HG02763 (cell line): Measurements from ENCODE around the gene NPC1.
"Not testable (repeated sequence)": the region's sequence is repeated elsewhere in the genome, so short reads cannot be mapped to it uniquely, and the experiment has no call there.

Experiments
- ATAC-seq: cut with Tn5 transposase; IDR thresholded peaks from one replicate; pipeline ENCODE4 v1.9.1; 2021; ENCODE audit warnings: mild to moderate bottlenecking, moderate library complexity; ENCODE audit not compliant: unreplicated experiment

NPC1 gene

GRCh38 chr18:23526501-23527063 is 59.7 kb downstream of the NPC1 start:
- ATAC-seq: no peak

- ATAC-seq: no peak
Observed at GRCh38 chr18:23524213-23524707, 62.0 kb downstream of the NPC1 start.

- no peak for ATAC-seq
Observed at GRCh38 chr18:23523429-23524212, 62.7 kb downstream of the NPC1 start.

GRCh38 chr18:23521907-23522306 is 64.4 kb downstream of the NPC1 start:
- no peak for ATAC-seq

- no peak for ATAC-seq
Observed at GRCh38 chr18:23521271-23521670, 65.0 kb downstream of the NPC1 start.

- no peak for ATAC-seq
Observed at GRCh38 chr18:23519734-23520133, 66.6 kb downstream of the NPC1 start.

GRCh38 chr18:23515911-23516546 is 70.3 kb downstream of the NPC1 start:
- ATAC-seq: peak; percentile 75

- no peak for ATAC-seq
Observed at GRCh38 chr18:23512641-23513040, 73.7 kb downstream of the NPC1 start.

GRCh38 chr18:23512216-23512615 is 74.1 kb downstream of the NPC1 start:
- ATAC-seq: not testable (repeated sequence)

- not testable (repeated sequence) for ATAC-seq
Observed at GRCh38 chr18:23510923-23511322, 75.4 kb downstream of the NPC1 start.

GRCh38 chr18:23506393-23506792 is 79.9 kb downstream of the NPC1 start:
- ATAC-seq: no peak

- peak; percentile 36 for ATAC-seq
Observed at GRCh38 chr18:23504720-23505119, 81.6 kb downstream of the NPC1 start.

GRCh38 chr18:23503963-23504344 is 82.4 kb downstream of the NPC1 start:
- no peak for ATAC-seq

GRCh38 chr18:23503038-23503962 is 83.0 kb downstream of the NPC1 start, which contains the start of gene RMC1:
Gene RMC1 (plus strand): TSS chr18:23503511. CDS start chr18:23503619, 108 bp downstream.
- ATAC-seq: peak; percentile 87

GRCh38 chr18:23502516-23503037 is 83.7 kb downstream of the NPC1 start:
- ATAC-seq: no peak

GRCh38 chr18:23501626-23502025 is 84.7 kb downstream of the NPC1 start:
- ATAC-seq: no peak

GRCh38 chr18:23499291-23499781 is 87.0 kb downstream of the NPC1 start:
- no peak for ATAC-seq

- ATAC-seq: no peak
Observed at GRCh38 chr18:23498877-23499276, 87.4 kb downstream of the NPC1 start.

- ATAC-seq: no peak
Observed at GRCh38 chr18:23498117-23498516, 88.2 kb downstream of the NPC1 start.

- ATAC-seq: no peak
Observed at GRCh38 chr18:23495723-23496440, 90.4 kb downstream of the NPC1 start.
